HG03521 (cell line): ENCODE results near the gene PPIL4.

Experiments
- ATAC-seq: cut with Tn5 transposase; IDR thresholded peaks from one replicate; pipeline ENCODE4 v1.9.1; 2021; ENCODE audit warnings: mild to moderate bottlenecking, moderate library complexity; ENCODE audit not compliant: unreplicated experiment

The PPIL4 gene, protein sequence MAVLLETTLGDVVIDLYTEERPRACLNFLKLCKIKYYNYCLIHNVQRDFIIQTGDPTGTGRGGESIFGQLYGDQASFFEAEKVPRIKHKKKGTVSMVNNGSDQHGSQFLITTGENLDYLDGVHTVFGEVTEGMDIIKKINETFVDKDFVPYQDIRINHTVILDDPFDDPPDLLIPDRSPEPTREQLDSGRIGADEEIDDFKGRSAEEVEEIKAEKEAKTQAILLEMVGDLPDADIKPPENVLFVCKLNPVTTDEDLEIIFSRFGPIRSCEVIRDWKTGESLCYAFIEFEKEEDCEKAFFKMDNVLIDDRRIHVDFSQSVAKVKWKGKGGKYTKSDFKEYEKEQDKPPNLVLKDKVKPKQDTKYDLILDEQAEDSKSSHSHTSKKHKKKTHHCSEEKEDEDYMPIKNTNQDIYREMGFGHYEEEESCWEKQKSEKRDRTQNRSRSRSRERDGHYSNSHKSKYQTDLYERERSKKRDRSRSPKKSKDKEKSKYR

DNA sequence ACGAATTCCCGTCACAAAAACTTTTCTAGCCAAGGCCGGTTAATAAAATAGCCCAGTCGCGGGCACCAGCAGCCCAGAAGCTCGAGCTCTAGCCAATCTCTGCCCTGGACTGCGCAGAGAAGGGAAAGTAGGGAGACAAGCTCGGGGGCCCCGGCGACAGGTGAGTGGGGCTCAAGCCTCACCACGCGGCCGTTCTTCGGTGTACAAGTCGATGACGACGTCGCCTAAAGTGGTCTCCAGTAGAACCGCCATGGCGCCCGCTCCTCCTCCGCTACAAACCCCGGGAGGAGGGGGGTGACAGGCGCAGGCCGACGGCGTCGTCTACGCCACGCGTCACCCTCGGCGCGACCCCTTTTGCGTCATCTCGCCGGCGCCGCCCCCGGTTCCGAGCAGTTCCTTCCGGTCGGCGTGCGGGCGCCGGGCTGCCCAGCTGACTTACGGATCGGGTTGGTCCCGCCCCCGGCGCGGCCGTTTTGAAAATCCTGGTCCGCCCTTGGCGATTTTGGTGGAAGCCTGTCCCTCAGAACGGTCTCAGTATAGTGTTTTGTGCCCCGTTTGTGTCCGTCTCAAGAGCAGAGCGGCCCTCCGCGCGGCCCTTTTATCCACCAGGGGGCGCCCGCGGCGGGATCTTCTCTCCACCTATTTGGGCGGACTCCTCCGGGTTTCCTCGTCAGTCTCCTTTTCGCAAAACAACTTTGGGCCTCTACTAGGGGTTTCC lies at the start of gene PPIL4:
TSS of gene PPIL4 (minus strand) at position 290 of the 718 bp plus-strand sequence. CDS start at position 252, 38 bp downstream.
- ATAC-seq = peak; percentile 90

DNA sequence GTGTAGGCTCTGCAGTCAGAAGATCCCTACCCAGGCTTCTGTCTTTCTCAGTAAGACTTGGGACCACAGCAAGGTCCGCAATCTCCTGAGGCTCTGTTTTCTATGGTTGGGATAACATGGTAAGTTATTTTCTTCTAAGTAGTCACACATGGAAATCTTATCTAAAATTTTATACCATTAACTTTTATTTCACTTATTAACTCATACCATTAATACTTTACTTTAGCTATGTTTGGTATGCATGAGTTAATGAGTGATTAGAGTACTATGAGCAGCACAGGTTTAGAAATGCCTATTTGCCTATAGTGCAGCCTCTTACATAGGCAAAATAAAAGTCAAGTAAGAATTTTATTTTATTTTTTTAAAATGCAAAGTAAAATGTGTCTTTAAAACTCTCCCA lies 47.6 kb upstream of the PPIL4 start:
- ATAC-seq = no peak

DNA sequence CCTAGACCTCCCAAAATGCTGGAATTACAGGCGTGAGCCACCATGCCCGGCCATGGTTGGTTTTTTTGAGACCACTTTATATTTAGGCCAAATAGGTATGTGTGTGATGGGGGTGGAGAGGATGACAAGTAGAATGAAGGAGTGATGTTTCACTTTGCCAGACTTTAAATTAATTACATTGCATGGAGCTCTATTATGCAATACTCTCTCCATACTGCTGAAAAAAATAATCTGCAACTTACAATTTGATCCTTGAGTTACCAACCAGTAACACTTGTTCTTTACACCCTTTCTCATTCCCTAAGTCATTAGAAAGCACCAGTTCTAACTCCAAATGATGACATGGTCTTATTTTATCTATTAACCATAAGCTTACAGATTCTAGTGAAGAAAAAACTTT lies 47.1 kb upstream of the PPIL4 start:
- no peak for ATAC-seq

DNA sequence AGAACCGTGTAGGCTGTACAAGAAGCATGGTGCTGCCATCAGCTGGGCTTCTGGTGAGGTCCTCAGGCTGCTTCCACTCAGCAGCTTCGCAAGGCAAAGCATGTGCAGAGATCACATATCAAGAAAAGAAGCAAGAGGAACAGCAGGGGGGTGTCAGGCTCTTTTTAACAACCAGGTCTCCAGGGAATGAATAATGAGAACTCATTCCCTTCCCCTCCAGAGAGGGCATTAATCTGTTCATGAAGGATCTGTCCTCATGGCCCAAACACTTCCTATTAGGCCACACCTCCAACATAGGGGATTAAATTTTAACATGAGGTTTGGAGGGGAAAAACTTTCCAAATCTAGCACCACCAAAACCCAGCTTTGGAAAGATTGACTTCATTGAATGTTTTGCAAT lies 40.3 kb upstream of the PPIL4 start:
- no peak for ATAC-seq

DNA sequence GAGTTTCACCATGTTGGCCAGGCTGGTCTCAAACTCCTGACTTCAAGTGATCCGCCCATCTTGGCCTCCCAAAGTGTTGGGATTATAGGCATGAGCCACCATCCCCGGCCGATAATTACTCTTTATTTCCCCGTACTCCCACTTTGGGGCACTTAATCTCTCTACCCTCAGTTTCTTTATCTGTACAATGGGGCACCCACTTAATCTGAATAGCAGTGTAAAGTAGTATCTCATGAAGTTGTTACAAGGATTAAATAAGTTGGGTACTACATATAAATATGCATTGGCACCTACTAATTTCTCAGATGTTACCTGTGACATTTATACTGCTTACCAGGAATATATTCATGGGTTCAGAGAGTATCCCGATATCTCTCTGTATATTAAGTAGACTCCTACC lies 35.5 kb upstream of the PPIL4 start:
- no peak for ATAC-seq

DNA sequence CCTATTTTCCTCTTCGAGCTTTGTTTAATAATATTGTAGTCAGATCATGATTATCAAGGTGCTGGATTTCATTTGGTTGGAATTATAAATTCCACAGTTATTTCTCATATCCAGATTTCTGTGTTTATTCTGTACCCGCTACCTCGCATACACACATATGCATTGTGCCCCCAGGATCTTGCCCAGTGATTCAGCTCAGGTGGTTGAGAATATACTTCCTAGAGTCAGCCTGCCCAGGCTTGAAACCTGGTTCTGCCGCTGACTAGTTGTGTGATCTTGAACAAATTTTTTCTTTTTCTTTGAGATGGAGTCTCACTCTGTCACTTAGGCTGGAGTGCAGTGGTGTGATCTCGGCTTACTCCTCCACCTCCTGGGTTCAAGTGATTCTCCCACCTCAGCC lies 35.0 kb upstream of the PPIL4 start:
- ATAC-seq = no peak

DNA sequence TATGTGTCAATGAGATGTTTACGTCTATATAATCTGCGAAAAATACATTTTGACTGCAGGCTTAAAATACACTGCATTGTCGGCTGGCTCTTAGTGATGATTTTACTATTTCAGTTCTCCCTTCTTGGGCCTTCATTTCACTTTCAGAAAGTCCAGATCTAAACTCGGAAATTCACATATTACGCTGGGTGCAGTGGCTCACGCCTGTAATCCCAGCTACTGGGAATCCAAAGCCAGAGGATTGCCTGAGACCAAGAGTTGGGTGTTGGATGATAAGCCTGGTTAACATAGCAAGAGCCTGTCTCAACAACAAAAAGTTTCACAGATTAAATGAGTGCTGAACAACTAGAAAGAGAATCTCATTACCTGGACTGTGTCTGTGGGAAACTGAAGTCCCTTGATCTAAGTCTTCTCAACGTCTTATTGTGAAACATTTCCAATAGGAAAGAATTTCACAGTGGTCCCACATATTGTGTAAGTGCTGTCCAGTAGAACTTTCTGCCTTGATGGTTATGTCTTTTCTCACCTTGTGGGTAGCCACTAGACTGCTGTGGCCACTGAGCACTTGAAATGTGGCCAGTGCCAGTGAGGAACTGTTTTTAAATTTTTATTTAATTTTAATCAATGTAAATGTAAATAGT lies 22.2 kb upstream of the PPIL4 start:
- no peak for ATAC-seq

DNA sequence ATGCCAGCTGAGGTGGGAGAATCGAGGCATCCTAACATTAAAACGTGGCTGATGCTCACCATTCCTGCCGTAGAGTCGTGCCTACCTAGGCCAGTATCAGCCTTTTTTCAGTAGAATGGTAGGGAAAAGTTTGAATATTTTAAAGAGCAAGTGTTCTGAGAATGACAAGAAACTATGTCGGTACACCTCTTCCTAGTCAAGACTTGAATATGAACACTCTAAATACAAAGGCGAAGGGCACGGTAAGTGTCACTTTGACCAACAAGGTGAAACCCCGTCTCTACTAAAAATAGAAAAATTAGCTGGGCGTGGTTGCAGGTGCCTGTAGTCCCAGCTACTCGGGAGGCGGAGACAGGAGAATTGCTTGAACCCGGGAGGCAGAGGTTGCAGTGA lies 21.3 kb upstream of the PPIL4 start:
- no peak for ATAC-seq

DNA sequence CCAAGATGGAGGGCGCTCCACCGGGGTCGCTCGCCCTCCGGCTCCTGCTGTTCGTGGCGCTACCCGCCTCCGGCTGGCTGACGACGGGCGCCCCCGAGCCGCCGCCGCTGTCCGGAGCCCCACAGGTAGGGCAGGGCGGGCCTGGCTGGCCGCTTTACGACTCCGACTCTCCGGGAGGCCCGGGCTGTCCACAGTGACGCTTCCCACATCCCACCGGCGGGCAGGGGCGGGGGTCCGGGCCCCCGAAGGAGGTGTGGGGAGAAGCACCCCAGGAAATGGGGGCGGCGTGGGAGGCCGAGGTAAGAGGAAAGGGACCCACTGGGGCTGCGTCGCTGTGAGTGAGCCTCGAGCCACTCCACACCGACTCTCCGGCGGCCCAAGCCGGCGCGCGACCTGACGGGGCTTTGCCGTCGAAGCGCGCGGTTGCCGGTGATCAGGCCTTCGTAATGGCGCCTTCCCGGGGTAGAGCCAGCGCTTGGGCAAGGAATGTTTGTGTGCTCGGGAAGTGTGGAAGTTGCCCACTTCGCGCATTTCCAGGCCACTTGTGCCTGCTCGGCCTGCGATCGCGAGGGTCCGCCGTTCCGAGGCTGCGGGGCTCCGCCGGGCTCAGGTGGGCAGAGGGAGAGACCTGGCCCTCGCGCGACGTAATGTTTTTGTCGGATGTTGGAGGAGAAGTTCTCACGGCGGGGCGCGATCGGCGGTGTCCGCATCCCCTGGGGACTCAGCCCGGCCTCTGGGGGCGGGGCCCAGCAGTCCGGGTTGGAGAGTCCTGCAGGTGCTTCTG lies 20.8 kb upstream of the PPIL4 start:
- peak; percentile 23 for ATAC-seq

DNA sequence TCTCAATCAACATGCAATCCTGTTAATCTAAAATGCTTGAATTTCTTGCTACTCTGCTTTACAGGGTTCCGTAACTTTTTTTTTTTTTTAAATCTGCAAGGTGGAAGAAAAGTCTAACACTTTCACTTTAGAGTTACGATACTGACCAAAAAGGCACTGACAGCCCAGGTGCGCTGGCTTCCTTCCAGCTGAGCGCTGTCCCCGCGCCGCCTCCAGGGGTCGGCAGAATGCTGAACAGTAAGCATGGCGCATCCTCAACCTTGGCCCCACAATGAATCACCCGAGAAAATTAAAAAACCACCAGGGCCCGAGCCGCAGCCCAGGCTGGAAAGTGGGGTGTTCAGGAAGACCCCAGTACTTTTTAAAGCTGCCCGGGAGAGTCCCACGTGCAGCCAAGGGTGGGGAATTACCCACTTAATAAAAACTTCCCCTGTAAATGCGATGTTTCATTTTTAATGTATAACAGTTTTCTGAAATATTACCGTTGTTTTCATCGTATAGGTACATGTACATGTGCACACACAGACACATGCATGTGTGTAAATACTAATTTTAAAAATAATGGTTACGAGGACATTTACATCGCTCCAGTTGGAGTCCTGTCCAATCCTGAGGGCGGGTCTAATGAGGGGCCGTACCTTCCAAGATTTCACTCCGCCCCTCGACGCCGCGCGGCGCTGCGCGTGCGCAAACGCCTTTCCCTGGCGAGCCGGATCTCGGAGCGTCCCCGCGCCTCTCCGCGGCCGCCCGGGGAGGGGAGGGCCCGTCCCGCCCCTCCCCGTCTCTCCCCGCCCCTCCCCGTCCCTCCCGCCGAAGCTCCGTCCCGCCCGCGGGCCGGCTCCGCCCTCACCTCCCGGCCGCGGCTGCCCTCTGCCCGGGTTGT lies 19.9 kb upstream of the PPIL4 start, which contains the start of gene GINM1:
TSS of gene GINM1 (plus strand) at position 849 of the 883 bp plus-strand sequence. CDS start 40 bp downstream, outside the sequence.
- ATAC-seq = peak; percentile 81

DNA sequence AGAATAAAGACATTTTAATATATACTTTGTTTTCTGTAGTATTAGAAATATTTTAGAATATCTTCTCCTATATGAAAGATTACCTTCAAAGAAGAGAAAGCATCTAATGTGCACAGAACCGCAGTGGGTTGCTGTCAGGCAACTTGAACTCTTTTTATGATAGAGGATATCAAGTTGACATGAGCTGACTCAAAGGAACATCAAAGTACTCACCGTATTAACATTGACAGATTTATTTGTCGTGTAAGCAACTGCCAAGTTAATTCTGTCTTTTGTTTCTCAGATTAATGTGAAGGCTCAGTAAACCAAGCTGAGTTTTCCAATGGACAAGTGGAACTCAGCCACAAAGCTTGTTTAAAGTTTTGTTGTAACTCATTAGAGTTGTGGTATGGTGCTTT lies 18.1 kb upstream of the PPIL4 start:
- no peak for ATAC-seq

DNA sequence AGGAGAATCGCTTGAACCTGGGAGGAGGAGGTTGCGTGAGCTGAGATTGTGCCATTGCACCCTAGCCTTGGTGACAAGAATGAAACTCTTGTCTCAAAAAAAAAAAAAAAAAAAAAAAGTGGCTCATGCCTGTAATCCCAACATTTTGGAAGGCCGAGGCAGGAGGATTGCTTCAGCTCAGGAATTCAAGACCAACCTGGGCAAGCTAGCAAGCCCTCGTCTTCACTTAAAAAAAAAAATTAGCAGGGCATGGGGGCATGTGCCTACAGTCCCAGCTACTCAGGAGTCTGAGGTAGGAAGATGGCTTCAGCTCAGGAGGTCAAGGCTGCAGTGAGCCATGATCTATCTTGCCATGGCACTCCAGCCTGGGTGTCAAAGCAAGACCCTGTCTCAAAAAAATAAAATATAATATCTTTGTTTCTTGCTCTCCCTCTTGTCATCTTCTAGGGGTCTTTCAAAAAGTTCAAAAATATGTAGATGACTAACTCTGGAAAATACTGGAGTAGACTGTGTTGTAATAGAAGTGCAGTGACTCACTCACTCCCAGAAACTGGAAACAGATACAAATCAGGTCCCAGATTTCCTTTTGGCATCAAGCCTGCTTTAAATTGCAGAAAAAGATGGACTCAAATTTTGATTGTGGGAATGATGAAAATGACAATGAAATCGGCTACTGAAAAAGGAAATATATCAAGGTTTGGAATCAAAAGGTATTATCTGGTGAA lies 17.5 kb upstream of the PPIL4 start:
- no peak for ATAC-seq

DNA sequence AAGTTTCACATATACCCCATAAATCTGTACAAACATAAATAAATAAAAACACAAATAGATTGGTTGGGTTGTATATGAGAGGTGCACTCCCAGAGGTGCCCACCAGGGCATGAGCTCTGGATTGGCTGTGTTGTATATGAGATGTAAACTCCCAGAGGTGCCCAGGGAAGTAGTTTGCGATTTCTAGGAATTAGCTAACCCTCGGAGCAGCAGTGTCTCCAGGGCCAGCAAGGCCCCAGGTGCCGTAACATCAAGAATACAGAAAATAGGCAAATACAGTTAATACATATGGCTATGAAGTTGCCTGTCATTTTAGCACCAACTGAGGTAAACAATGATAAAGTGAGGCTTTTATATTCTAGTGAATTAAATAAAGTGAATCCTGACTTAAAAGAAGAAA lies 14.9 kb upstream of the PPIL4 start:
- ATAC-seq = peak; percentile 39

DNA sequence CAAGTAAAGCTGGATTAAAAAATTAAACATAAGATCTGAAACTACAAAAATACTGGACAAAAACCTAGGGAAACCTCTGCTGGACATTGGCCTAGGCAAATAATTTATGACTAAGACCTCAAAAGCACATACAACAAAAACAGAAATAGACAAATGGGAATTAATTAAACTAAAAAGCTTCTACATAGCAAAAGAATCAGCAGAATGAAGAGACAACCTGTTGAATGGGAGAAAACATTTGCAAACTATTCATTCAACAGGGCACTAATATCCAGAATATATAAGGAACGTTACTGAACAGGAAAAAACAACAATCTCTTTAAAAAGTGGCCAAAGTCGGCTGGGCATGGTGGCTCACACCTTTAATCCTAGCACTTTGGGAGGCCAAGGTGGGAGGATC lies 13.5 kb upstream of the PPIL4 start:
- ATAC-seq = no peak

DNA sequence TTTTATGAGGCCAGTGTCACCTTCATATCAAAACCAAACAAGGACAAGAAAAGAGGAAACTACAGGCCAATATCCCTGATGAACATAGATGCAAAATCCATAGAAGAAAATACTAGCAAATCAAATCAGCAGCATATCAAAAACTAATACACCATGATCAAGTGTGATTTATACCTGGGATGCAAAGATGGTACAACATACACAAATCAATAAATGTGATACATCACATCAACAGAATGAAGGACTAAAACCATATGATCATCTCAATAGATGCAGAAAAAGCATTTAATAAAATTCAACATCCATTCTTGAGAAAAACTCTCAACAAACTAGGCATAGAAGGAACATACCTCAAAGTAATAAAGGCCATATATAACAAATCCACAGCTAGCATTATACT lies 12.2 kb upstream of the PPIL4 start:
- no peak for ATAC-seq

DNA sequence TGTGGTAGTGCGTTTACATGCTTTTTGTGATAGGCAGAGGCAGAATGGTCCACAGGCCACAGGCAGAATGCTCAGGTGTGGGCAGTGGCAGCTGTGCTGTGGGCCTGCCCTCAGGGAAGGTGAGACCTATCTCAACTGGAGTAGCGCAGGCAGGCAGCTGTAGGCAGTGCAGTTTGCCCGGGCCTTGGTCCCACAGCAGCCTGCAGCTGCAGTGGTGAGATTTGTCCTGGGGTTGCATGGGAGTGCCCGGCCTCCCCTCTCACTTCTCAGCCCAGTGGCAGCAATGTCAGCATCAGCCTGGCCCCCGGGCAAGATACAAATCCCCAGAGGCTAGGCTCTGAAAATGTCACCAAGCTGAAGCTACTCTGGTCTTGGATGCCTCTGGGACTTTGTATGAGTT lies 6.1 kb upstream of the PPIL4 start:
- ATAC-seq = no peak

DNA sequence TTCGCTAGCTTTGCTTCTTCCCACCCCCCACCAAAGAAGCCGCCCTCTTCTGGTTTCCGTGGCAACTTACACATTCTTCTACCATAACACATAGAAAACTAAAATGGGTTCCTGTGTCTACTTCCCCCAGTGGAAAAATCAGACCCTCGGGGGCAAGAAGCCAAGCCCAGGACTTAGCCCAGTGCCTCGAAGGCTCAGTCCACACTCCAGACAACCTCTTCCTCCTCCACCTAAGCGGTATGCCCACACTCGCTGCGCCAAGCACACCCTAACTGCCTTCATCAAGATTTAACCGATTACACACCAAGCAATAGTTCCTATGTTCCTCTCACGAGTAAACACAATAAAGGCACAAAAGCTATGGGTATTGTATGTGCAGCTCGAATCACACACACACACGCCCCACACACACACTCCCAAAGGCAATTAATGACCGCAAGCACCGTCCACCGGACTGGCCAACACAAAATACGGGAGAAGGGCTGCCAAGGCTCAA lies 537 bp downstream of the PPIL4 start:
- peak; percentile 26 for ATAC-seq

DNA sequence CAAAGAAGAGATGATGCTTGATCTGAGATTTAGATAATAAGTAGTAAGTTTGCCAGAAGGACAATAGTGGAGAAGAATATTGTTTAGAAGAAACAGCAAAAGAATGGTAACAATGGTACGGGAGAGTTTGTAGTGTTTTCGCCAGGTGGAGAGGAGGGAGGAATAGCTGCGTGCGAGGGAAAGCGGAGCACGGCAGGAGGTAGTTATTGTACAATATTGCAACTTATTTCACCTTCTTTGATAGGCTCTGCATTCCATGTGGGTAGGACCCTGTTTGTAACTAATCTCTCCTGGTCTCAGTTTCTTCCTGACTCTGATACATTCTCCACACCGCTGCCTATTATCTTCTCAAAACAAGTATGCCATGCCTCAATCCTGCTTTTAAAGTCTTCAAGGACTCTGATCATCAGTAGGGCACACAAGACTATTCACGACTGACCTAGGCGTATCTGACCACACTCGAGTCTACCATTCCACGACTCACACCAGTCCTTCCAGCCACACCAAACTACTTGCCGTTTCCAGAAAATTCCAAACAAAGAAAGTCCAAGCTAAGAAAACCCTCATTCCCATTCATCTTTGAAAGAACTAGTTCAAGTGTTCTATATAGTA lies 1.1 kb downstream of the PPIL4 start:
- ATAC-seq = peak; percentile 1

DNA sequence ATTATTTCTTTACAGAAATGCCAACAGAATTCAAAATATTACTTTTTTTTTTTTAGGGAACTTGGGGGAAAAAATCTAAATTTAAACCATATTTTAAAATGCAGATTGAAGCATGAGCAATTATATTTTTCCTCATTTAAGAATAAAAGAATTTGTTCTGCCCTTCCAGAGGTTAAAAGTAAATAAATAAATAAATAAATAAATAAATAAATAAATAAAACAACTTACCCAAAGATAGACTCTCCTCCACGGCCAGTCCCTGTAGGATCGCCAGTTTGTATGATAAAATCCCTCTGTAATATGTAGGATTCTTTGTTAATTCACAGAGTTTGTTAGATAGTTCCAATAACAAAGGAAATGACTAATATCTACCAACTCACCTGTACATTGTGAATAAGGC lies 4.7 kb downstream of the PPIL4 start:
- no peak for ATAC-seq
